K562 (cell line): Measurements from ENCODE around the gene EGR2. TPM values are rescaled to one million over a fixed set of nuclear protein-coding genes. Genes with fewer than 3 reads are reported as not detected.
A peak's percentile ranks its signal among the peaks of the same experiment; 100 is the strongest.

Source experiments
- CTBP1 ChIP-seq: fragments of 450-650 bp; IDR thresholded peaks from 2 replicates; pipeline ENCODE4 v1.6.1; 2016; ENCODE audit warnings: borderline replicate concordance
- ETV5 ChIP-seq: sonication (generic); formaldehyde crosslinking; IDR thresholded peaks from 2 replicates; pipeline ENCODE4 v1.4.0; 2020; ENCODE audit warnings: low read depth, mild to moderate bottlenecking, missing genetic modification reagents
- FIP1L1 ChIP-seq: fragments of 200-400 bp; formaldehyde crosslinking; IDR thresholded peaks from 2 replicates; pipeline ENCODE4 v1.6.1; 2018; ENCODE audit warnings: mild to moderate bottlenecking, low read depth, low read length; ENCODE audit not compliant: poor library complexity, severe bottlenecking
- HMGN3 ChIP-seq: IDR thresholded peaks from 2 replicates; pipeline ENCODE4 v1.6.1; 2011; ENCODE audit warnings: borderline replicate concordance, low read depth, mild to moderate bottlenecking, mixed read lengths, low read length; ENCODE audit not compliant: insufficient read length; ENCODE audit errors: extremely low read depth
- KDM1A ChIP-seq, 2 experiments: fragments of 450-650 bp; IDR thresholded peaks; 2 replicates each; pipeline ENCODE4 v1.6.1; 2016; ENCODE audit warnings: mild to moderate bottlenecking in 2 of 2
- KDM2B ChIP-seq: fragments of 250-450 bp; sonication (Bioruptor Pico); IDR thresholded peaks from 2 replicates; pipeline ENCODE4 v1.8.0; 2021; ENCODE audit warnings: mild to moderate bottlenecking, moderate library complexity
- MIER1 ChIP-seq: fragments of 450-650 bp; IDR thresholded peaks from 2 replicates; pipeline ENCODE4 v1.6.1; 2016; ENCODE audit warnings: antibody characterized with exemption, mild to moderate bottlenecking, low read depth
- NRF1 ChIP-seq, 2 experiments: fragments of 450-650 bp; IDR thresholded peaks in 1 of 2; conservative IDR thresholded peaks in 1 of 2; 2 replicates each; pipeline ENCODE4 v1.6.1; 2014; ENCODE audit warnings: mild to moderate bottlenecking in 2 of 2
- PHF21A ChIP-seq: fragments of 450-650 bp; IDR thresholded peaks from 2 replicates; pipeline ENCODE4 v1.6.1; 2017; ENCODE audit warnings: low read depth, borderline replicate concordance
- PPARD ChIP-seq: fragments of 250-450 bp; sonication (Bioruptor Pico); IDR thresholded peaks from 2 replicates; pipeline ENCODE4 v1.8.0; 2022; ENCODE audit warnings: inconsistent platforms, mild to moderate bottlenecking, moderate library complexity
- ZBTB7A ChIP-seq: IDR thresholded peaks from 2 replicates; pipeline ENCODE4 v1.6.1; 2011; ENCODE audit warnings: low read depth, mild to moderate bottlenecking, low read length, moderate library complexity, borderline replicate concordance; ENCODE audit not compliant: control insufficient read depth
- ZFP91 ChIP-seq: sonication (generic); formaldehyde crosslinking; IDR thresholded peaks from 2 replicates; pipeline ENCODE4 v1.8.0; 2022; ENCODE audit warnings: mild to moderate bottlenecking, missing genetic modification reagents
- ZKSCAN1 ChIP-seq: fragments of 150-350 bp; IDR thresholded peaks from 2 replicates; pipeline ENCODE4 v1.6.1; 2016; ENCODE audit warnings: low read depth, low read length
- ZMIZ1 ChIP-seq, 2 experiments: fragments of 150-350 bp in 1 of 2; IDR thresholded peaks; 2 replicates each; pipeline ENCODE4 v1.6.1; 2012 to 2016; ENCODE audit warnings: low read depth in 2 of 2, low read length in 2 of 2, mild to moderate bottlenecking in 1 of 2, moderate library complexity in 1 of 2
- ZNF175 ChIP-seq: fragments of 200-800 bp; sonication (Bioruptor generic); IDR thresholded peaks from 2 replicates; pipeline ENCODE4 v1.6.1; 2016; ENCODE audit warnings: low read depth, mild to moderate bottlenecking, missing genetic modification characterization, missing compliant biosample characterization
- polyA plus RNA-seq, 8 experiments: library from polyadenylated mRNA; depleted of rRNA in 4 of 8; stranded (reverse) in 5 of 8; unstranded in 3 of 8; fragments of >200 nt; fragmentation: Nextera tagmentation in 2 of 8; fragmentation: Illumina TruSeq in 1 of 8; extraction: Ambion mirVana in 2 of 8; extraction: Trizol in 1 of 8; gene quantifications; 2 replicates each; pipeline versions ENCODE4 v1.2.1 to v1.2.3, GENCODE V29; 2011 to 2014; ENCODE audit warnings: inconsistent platforms in 1 of 8, missing spikeins in 1 of 8
- total RNA-seq, 7 experiments: library from RNA; depleted of rRNA in 6 of 7; stranded (reverse); fragments of >200 nt in 6 of 7; fragmentation: Illumina TruSeq in 2 of 7; extraction: Trizol in 2 of 7; gene quantifications; 2 replicates each; pipeline versions ENCODE4 v1.2.1 to v1.2.3, GENCODE V29; 2011 to 2021; ENCODE audit warnings: low replicate concordance in 1 of 7
- TF ChIP-seq, protein P1 (sequence below): fragments of 250-450 bp; sonication (Bioruptor Pico); IDR thresholded peaks from 2 replicates; pipeline ENCODE4 v1.5.0; 2021; ENCODE audit warnings: mild to moderate bottlenecking, moderate library complexity

The EGR2 gene
- total and polyA plus RNA-seq, 9 of the 15 experiments (the other 6 are each of a cell fraction or from before 2014, with no cell fraction given), result 0.08 to 0.18 (median 0.12) TPM; not detected in 4

- TF ChIP-seq ZMIZ1 (IDR thresholded peaks at IDR 0.05; ENCODE audit: low read depth in 2 of 2, low read length in 2 of 2), result no peak
- peak; percentile 51; the same call in 1 of the 2 replicates for TF ChIP-seq ZBTB7A
- TF ChIP-seq ZNF175 (CRISPR knock-in tag), result no peak
- peak; percentile 78 for TF ChIP-seq PHF21A
- TF ChIP-seq FIP1L1, result peak; percentile 76
- no peak for TF ChIP-seq ETV5 (CRISPR knock-in tag)
- peak; percentile 25 for TF ChIP-seq HMGN3
- TF ChIP-seq MIER1, result no peak
- 0 out of 2 replicates have a peak, but pooled peaks have one; percentile 43 for TF ChIP-seq ZKSCAN1
- TF ChIP-seq ZFP91, result no peak; the same call in 1 of the 2 replicates
- peak; percentile 66 for TF ChIP-seq CTBP1
- TF ChIP-seq KDM2B (CRISPR knock-in tag), result 0 out of 2 replicates have a peak, but pooled peaks have one; percentile 55
- TF ChIP-seq PPARD (CRISPR knock-in tag), result no peak
- TF ChIP-seq KDM1A (IDR thresholded peaks at IDR 0.05), result peak in 1 of 2 experiments; percentile 23; a peak in 1 of 4 replicates
- TF ChIP-seq NRF1 (conservative IDR thresholded peaks at IDR 0.05 in 1 of 2, IDR thresholded peaks at IDR 0.05 in 1 of 2), result peak; percentile 53 to 67
- TF ChIP-seq, protein P1, sequence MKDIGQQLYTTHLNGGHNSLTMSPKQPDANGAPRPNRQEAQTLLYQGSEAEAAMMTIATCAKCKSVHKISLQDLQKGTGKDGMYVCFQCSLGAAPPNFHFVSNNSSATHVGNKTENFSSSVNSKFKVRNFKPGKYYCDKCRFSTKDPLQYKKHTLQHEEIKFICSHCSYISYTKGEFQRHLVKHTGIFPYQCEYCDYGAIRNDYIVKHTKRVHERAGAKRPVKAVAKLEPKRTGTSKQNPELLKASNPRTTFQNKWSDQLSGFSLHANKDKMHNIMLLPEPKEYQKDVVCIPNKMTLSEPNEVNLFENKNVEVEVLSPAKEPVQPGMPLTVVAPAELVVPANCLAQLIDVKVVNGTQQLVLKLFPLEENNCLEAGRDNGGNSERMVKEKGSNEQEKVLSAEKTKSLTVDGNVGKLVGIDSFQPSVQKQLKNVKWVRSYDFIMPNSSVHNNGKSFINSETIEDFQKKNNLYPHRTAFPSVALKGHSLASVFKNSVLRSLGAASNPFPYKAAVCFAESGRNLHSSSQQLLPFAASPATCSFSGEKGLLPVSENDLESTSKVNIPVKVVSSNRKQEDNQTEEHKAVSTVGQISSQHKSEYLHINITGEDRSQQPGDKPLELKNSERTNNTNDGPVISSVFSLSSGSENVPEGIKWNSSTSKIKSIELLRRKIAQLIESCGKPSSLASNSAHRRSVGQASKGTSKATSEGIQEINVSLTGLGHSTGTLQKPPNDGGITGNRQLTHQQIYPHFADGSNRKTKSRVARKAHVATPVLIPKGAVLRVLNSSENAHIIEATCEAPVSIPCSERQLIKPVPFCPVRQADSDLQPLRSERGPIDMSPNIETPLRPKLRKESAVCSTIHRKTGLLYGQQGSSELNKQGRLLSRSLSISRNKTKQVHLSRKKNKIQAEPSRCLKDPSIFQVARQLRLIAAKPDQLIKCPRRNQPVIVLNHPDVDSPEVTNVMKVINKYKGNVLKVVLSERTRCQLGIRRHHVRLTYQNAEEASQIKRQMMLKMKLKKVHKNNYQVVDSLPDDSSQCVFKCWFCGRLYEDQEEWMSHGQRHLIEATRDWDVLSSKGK (CRISPR knock-in tag), result no peak
Observed at GRCh38 chr10:62817766-62818425, 1.7 kb upstream of the EGR2 start (continued).
